Caco-2 (cell line): ENCODE measurements around the gene WDR91. TPM values are rescaled to one million over a fixed set of nuclear protein-coding genes. Genes with fewer than 3 reads are reported as not detected.

Experiments
- BruUV-seq: library from RNA; stranded (reverse); fragments of 400-500 nt; replicated peaks from 2 replicates; lab custom pipeline; 2021; lab: Mats Ljungman, UMichigan
- CTCF ChIA-PET: fragments of 300-600 bp; sonication (Branson Sonifier 250); formaldehyde crosslinking; loops from one replicate; lab custom pipeline; 2022; ENCODE audit warnings: antibody characterized with exemption; lab: Charles Lee
- POLR2A ChIA-PET: fragments of 300-600 bp; sonication (Branson Sonifier 250); formaldehyde crosslinking; loops from one replicate; lab custom pipeline; 2022; ENCODE audit warnings: antibody characterized with exemption; lab: Charles Lee
- DNase-seq, 2 experiments: peaks; one replicate each; pipeline versions ENCODE4 v3.0.0 to v3.0.0-alpha.2; 2020 to 2022
- H3K27me3 ChIP-seq: replicated peaks from 2 replicates; pipeline ENCODE4 v1.6.0; 2011; ENCODE audit warnings: low read length; ENCODE audit not compliant: control insufficient read depth, insufficient read depth
- H3K36me3 ChIP-seq: 2 replicates; pipeline ENCODE4 v1.5.1; 2011; ENCODE audit warnings: low read length; ENCODE audit not compliant: control insufficient read depth, insufficient read depth
- H3K4me1 ChIP-seq: fragments of 250-450 bp; sonication (Bioruptor Pico); 2 replicates; pipeline ENCODE4 v1.5.1; 2020; ENCODE audit warnings: mild to moderate bottlenecking
- H3K4me3 ChIP-seq: 2 replicates; pipeline ENCODE4 v1.5.1; 2011; ENCODE audit warnings: low read depth, mild to moderate bottlenecking, control low read depth, low read length
- H3K9me3 ChIP-seq: fragments of 250-450 bp; sonication (Bioruptor Pico); 2 replicates; pipeline ENCODE4 v1.5.1; 2020; ENCODE audit warnings: mild to moderate bottlenecking, moderate library complexity
- H3K27ac Mint-ChIP-seq: one replicate; pipeline ENCODE4 v1.8.0; 2022; ENCODE audit warnings: mixed read lengths; ENCODE audit not compliant: unreplicated experiment
- H3K27me3 Mint-ChIP-seq: one replicate; pipeline ENCODE4 v1.8.0; 2022; ENCODE audit warnings: mixed read lengths; ENCODE audit not compliant: insufficient read depth, unreplicated experiment
- H3K36me3 Mint-ChIP-seq: one replicate; pipeline ENCODE4 v1.8.0; 2022; ENCODE audit warnings: mild to moderate bottlenecking, mixed read lengths; ENCODE audit not compliant: insufficient read depth, unreplicated experiment
- H3K4me1 Mint-ChIP-seq: one replicate; pipeline ENCODE4 v1.8.0; 2022; ENCODE audit warnings: low read depth, mixed read lengths; ENCODE audit not compliant: unreplicated experiment
- H3K4me3 Mint-ChIP-seq: one replicate; pipeline ENCODE4 v1.8.0; 2022; ENCODE audit warnings: mild to moderate bottlenecking, moderate library complexity, mixed read lengths; ENCODE audit not compliant: unreplicated experiment
- H3K9me3 Mint-ChIP-seq: one replicate; pipeline ENCODE4 v1.8.0; 2022; ENCODE audit warnings: mixed read lengths; ENCODE audit not compliant: unreplicated experiment
- intact Hi-C: fragments of 100-400 bp; cut with micrococcal nuclease; formaldehyde crosslinking; loops from one replicate; pipeline ENCODE4 v1.10.0; 2022; ENCODE audit not compliant: unreplicated experiment
- total RNA-seq: library from RNA; stranded (reverse); gene quantifications from 2 replicates; pipeline ENCODE4 v1.2.3, GENCODE V29; 2022
- TF ChIP-seq, protein P1 (sequence below), 2 experiments: fragments of 200-600 bp in 1 of 2; IDR thresholded peaks; 1 replicate in 1 of 2; 2 replicates in 1 of 2; pipeline versions ENCODE4 v1.5.1 to v1.8.0; 2011 to 2022; ENCODE audit warnings: antibody characterized with exemption in 1 of 2, control low read depth in 1 of 2, inconsistent platforms in 1 of 2, low read depth in 1 of 2, low read length in 1 of 2, mild to moderate bottlenecking in 1 of 2, moderate library complexity in 1 of 2; ENCODE audit not compliant: insufficient read depth in 1 of 2, severe bottlenecking in 1 of 2, unreplicated experiment in 1 of 2

WDR91 gene
- total RNA-seq, 1 experiment from 2014 or later: 12.6 TPM

GRCh38 chr7:135251496-135252391, 40.4 kb upstream of the WDR91 start:
- BruUV-seq: no TSS peak
- TF ChIP-seq, protein P1, sequence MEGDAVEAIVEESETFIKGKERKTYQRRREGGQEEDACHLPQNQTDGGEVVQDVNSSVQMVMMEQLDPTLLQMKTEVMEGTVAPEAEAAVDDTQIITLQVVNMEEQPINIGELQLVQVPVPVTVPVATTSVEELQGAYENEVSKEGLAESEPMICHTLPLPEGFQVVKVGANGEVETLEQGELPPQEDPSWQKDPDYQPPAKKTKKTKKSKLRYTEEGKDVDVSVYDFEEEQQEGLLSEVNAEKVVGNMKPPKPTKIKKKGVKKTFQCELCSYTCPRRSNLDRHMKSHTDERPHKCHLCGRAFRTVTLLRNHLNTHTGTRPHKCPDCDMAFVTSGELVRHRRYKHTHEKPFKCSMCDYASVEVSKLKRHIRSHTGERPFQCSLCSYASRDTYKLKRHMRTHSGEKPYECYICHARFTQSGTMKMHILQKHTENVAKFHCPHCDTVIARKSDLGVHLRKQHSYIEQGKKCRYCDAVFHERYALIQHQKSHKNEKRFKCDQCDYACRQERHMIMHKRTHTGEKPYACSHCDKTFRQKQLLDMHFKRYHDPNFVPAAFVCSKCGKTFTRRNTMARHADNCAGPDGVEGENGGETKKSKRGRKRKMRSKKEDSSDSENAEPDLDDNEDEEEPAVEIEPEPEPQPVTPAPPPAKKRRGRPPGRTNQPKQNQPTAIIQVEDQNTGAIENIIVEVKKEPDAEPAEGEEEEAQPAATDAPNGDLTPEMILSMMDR (IDR thresholded peaks at IDR 0.05; ENCODE audit: insufficient read depth in 1 of 2, low read depth in 1 of 2, low read length in 1 of 2, severe bottlenecking in 1 of 2, unreplicated experiment in 1 of 2): no peak
- intact Hi-C loops: no loop called here
- ChIA-PET CTCF (no interaction called here), POLR2A (no interaction called here)
- Histone ChIP-seq H3K36me3 (no peaks in the 10 kb centered on the region), H3K9me3 (no peaks in the 10 kb centered on the region), H3K4me1 (peaks cover 14% of the 10 kb centered on the region; the same call in 1 of the 2 replicates), H3K27me3 (no peaks in the 10 kb centered on the region), H3K4me3 (no peak overlapping the region)
- H3K4me3 Mint-ChIP-seq: no peak overlapping the region
- no peaks in the 10 kb centered on the region for H3K9me3 Mint-ChIP-seq
- DNase-seq: no peak
- H3K27me3 Mint-ChIP-seq: no peaks in the 10 kb centered on the region
- no peak overlapping the region for H3K27ac Mint-ChIP-seq
- peaks cover 8% of the 10 kb centered on the region for H3K4me1 Mint-ChIP-seq
- no peaks in the 10 kb centered on the region for H3K36me3 Mint-ChIP-seq

- ChIA-PET POLR2A (no interaction called here), CTCF (interaction anchor here (0.6 kb wide), 1 partner anchor 422 kb away, joined by 3 read pairs; no protein-coding TSS in a partner anchor)
- DNase-seq: no peak
- no peak overlapping the region for H3K4me3 Mint-ChIP-seq
- TF ChIP-seq, protein P1 (IDR thresholded peaks at IDR 0.05; ENCODE audit: insufficient read depth in 1 of 2, low read depth in 1 of 2, low read length in 1 of 2, severe bottlenecking in 1 of 2, unreplicated experiment in 1 of 2): no peak
- Histone ChIP-seq H3K9me3 (no peaks in the 10 kb centered on the region), H3K27me3 (no peaks in the 10 kb centered on the region), H3K36me3 (no peaks in the 10 kb centered on the region), H3K4me1 (peaks cover 14% of the 10 kb centered on the region; the same call in 1 of the 2 replicates), H3K4me3 (no peak overlapping the region)
- no peaks in the 10 kb centered on the region for H3K9me3 Mint-ChIP-seq
- intact Hi-C loops: no loop called here
- H3K27ac Mint-ChIP-seq: no peak overlapping the region
- no peaks in the 10 kb centered on the region for H3K4me1 Mint-ChIP-seq
- H3K27me3 Mint-ChIP-seq: no peaks in the 10 kb centered on the region
- BruUV-seq: no TSS peak
- H3K36me3 Mint-ChIP-seq: no peaks in the 10 kb centered on the region
These were observed 37.2 kb upstream of the WDR91 start for GRCh38 chr7:135248546-135248945.

- CTCF ChIA-PET: interaction anchor here (0.6 kb wide), 1 partner anchor 421 kb away, joined by 3 read pairs; no protein-coding TSS in a partner anchor
- intact Hi-C loops: no loop called here
- Mint-ChIP-seq H3K36me3 (no peaks in the 10 kb centered on the region), H3K4me3 (no peak overlapping the region), H3K9me3 (no peaks in the 10 kb centered on the region), H3K27ac (peak overlapping the region; percentile 70), H3K4me1 (no peaks in the 10 kb centered on the region), H3K27me3 (no peaks in the 10 kb centered on the region)
- no TSS peak for BruUV-seq
- H3K4me3 ChIP-seq: no peak overlapping the region
- H3K27me3 ChIP-seq: no peaks in the 10 kb centered on the region
- H3K4me1 ChIP-seq: peaks cover 14% of the 10 kb centered on the region; the same call in 1 of the 2 replicates
- TF ChIP-seq, protein P1 (IDR thresholded peaks at IDR 0.05; ENCODE audit: insufficient read depth in 1 of 2, low read depth in 1 of 2, low read length in 1 of 2, severe bottlenecking in 1 of 2, unreplicated experiment in 1 of 2): no peak
- peak; percentile 53 to 63 for DNase-seq
- no peaks in the 10 kb centered on the region for H3K36me3 ChIP-seq
- POLR2A ChIA-PET: interaction anchor here (0.6 kb wide), 1 partner anchor 486 kb away, joined by 3 read pairs; no protein-coding TSS in a partner anchor
- H3K9me3 ChIP-seq: no peaks in the 10 kb centered on the region
These were observed 36.6 kb upstream of the WDR91 start for GRCh38 chr7:135247746-135248471.
